ENCODE data around the gene SCEL. TPM values are rescaled to one million over a fixed set of nuclear protein-coding genes. Genes with fewer than 3 reads are reported as not detected.

SCEL gene
- total and polyA plus RNA-seq, 2 experiments from 2014 or later, result not detected

GRCh38 chr13:77523834-77524728, 11.4 kb upstream of the SCEL start:
- no peak overlapping the region for H3K4me3 ChIP-seq
- Mint-ChIP-seq H3K36me3 (ENCODE audit: low read depth) (no peaks in the 10 kb centered on the region), H3K4me3 (no peak overlapping the region), H3K27me3 (ENCODE audit: insufficient read depth, low read depth, poor library complexity) (no peaks in the 10 kb centered on the region), H3K9me3 (no peaks in the 10 kb centered on the region; the same call in 2 of the 3 replicates), H3K4me1 (peaks cover 13% of the 10 kb centered on the region), H3K27ac (no peak overlapping the region)
- 0 out of 2 replicates have a peak, but pooled peaks cover 6% of the 10 kb centered on the region for H3K4me1 ChIP-seq (ENCODE audit: insufficient read depth)
- H3K79me2 ChIP-seq (replicated peaks; ENCODE audit: insufficient read depth), result no peaks in the 10 kb centered on the region
- no peak overlapping the region for H3K4me2 ChIP-seq
- H2AFZ ChIP-seq, result no peak overlapping the region
- no peaks in the 10 kb centered on the region for H3F3A ChIP-seq (replicated peaks; ENCODE audit: low read depth)
- H3K27me3 ChIP-seq (ENCODE audit: insufficient read depth), result no peaks in the 10 kb centered on the region
- H3K27ac ChIP-seq (ENCODE audit: low read depth), result no peak overlapping the region
- DNase-seq (ENCODE audit: low spot score), result no peak
- H3K36me3 ChIP-seq (ENCODE audit: insufficient read depth), result no peaks in the 10 kb centered on the region
- H4K20me1 ChIP-seq (replicated peaks; ENCODE audit: insufficient read depth), result no peaks in the 10 kb centered on the region
- no peak for ATAC-seq
- no peaks in the 10 kb centered on the region; the same call in 1 of the 2 replicates for H3K9me2 ChIP-seq (ENCODE audit: insufficient read depth)
- TF ChIP-seq STAT1 (IDR thresholded peaks at IDR 0.05; ENCODE audit: unreplicated experiment), result no peak
- no peak for TF ChIP-seq ETS1 (IDR thresholded peaks at IDR 0.05)
- TF ChIP-seq POLR2AphosphoS5 (IDR thresholded peaks at IDR 0.05; ENCODE audit: low read depth), result no peak
- no peak for TF ChIP-seq EZH2phosphoT487 (IDR thresholded peaks at IDR 0.05; ENCODE audit: unreplicated experiment)
- no peak for TF ChIP-seq CREB1 (CRISPR knock-in tag; IDR thresholded peaks at IDR 0.05; ENCODE audit: low read depth)
- TF ChIP-seq EZH2 (IDR thresholded peaks at IDR 0.05; ENCODE audit: low read depth, unreplicated experiment), result no peak
- TF ChIP-seq ZNF462 (CRISPR knock-in tag; IDR thresholded peaks at IDR 0.05), result no peak
- no peak for TF ChIP-seq ZNF114 (CRISPR knock-in tag; IDR thresholded peaks at IDR 0.05)
- TF ChIP-seq ZNF331 (CRISPR knock-in tag; IDR thresholded peaks at IDR 0.05; ENCODE audit: low read depth), result no peak
- TF ChIP-seq JUNB (IDR thresholded peaks at IDR 0.05; ENCODE audit: unreplicated experiment), result no peak
- no peak for TF ChIP-seq NANOG (IDR thresholded peaks at IDR 0.05; ENCODE audit: borderline replicate concordance)
- no peak for TF ChIP-seq REST (IDR thresholded peaks at IDR 0.05; ENCODE audit: unreplicated experiment)
